ENCODE measurements around the gene HOXC11.

The HOXC11 gene

DNA sequence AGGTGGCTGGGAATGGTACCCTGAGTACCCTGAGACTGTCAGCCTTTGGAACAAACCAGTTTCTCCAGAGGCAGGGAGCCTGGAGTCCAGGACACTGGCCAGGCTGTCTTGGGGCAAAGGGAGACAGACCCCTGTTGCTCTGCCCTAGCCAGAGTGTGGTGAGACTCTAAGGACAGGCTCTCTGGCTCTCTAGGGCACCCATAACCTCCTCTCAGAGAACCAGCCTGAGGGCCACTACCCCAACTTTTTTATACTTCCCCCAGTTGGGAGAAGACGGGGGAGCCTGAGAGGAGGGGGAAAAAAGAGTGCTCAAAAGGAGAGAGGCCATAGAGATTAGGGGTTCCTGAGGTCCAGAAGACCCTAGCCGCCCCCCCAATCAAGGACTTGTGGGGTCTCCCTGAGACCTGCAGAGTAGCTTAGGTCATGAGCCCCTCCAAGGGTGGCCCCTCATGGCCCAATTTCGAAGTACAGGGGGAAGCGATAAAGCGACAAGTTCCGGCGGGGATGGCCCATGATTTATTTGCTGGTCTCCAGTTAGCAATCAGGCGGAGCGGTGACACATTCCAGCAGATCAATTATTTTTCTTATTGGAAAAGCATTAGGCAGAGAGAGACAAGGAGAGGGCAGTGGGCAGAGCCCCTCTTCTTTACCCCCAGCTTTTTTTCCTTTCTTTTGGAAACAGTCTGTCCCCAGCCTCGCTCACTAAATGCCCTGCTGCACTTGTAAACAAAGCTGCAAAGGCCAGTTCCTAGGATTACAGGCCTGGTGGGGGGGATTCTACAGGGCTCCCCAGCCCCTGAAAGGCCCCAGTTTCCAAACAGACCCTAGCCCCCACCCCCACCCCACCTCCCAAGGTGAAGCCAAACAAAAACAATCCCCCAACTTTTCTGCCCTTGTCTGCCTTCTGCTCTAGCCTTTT, 37.4 kb downstream of the HOXC11 start:
- TF ChIP-seq, protein P1, sequence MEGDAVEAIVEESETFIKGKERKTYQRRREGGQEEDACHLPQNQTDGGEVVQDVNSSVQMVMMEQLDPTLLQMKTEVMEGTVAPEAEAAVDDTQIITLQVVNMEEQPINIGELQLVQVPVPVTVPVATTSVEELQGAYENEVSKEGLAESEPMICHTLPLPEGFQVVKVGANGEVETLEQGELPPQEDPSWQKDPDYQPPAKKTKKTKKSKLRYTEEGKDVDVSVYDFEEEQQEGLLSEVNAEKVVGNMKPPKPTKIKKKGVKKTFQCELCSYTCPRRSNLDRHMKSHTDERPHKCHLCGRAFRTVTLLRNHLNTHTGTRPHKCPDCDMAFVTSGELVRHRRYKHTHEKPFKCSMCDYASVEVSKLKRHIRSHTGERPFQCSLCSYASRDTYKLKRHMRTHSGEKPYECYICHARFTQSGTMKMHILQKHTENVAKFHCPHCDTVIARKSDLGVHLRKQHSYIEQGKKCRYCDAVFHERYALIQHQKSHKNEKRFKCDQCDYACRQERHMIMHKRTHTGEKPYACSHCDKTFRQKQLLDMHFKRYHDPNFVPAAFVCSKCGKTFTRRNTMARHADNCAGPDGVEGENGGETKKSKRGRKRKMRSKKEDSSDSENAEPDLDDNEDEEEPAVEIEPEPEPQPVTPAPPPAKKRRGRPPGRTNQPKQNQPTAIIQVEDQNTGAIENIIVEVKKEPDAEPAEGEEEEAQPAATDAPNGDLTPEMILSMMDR (IDR thresholded peaks at IDR 0.05; ENCODE audit: low read depth, low read length, missing control alignments): no peak
- H3K4me3 ChIP-seq (replicated peaks; ENCODE audit: low read depth, low read length): peak overlapping the region; percentile 41
- DNase-seq (ENCODE audit: extremely low read depth, low read depth): no peak

DNA sequence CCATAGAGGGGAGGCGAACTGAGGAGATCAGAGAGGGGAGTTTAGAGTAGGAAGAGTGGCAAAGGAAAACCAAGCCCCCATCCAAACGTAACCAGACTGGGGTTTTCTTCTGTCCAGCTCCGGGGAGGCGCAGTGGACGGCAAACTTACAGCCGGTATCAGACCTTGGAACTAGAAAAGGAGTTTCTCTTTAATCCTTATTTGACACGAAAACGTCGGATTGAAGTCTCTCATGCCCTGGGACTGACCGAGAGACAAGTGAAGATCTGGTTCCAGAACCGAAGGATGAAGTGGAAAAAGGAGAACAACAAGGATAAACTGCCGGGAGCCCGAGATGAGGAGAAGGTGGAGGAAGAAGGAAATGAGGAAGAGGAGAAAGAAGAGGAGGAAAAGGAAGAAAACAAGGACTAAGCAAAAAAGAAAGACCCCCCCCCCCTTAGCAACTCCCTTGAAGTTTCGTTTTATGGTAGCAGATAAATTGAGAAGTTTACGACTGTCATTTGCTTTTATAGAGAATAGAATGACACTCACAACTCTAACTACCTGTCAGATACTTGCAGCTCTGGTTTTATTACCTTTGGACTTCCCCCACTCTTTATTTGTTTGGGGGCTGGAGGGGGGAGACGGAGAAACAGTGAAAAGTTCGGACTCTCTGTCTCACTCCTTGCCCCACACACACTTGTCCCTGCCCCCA, 38.2 kb downstream of the HOXC11 start:
- no peak overlapping the region for H3K4me3 ChIP-seq (replicated peaks; ENCODE audit: low read depth, low read length)
- no peak for DNase-seq (ENCODE audit: extremely low read depth, low read depth)
- TF ChIP-seq, protein P1 (IDR thresholded peaks at IDR 0.05; ENCODE audit: low read depth, low read length, missing control alignments): no peak

DNA sequence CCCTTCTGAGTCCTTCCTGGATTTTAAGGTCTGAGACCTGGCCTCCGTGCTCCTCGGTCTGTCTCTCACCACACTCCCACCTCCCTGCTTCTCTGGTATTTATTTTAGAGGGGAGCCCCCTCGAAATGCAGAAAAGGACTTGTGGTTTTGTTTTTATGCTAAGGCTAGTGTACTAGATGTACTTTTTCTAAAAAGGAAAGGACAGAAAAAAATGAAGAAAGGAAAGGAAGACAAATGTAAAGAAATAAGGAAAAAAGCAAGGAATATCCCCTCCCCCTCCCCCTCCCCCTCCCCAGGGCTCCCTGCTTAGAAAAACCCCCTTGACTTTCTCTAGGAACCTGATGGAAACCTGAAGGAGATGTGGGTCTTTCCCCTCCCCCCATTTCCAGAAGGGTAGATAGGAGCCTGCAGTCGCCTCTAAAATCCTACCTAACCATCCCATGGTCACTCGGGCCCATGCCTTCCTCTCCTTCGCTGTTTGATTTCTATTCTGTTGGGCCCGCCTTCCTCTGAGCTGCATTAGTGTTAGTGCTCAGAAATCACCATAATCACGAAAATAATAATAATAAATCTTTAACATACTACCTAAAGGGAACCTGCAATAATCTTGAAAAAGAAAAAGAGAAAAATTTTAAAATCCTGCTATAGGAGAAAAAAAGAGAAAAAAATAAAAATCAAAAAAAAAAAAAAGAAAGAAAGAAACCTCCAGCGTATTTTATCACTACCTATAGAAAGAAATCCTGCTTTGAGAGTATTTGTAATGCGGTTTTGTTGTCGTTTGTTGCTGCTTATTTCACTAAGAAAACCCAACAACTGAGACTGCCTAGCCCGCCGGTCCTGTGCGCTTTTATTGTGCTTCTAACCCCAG, 39.0 kb downstream of the HOXC11 start:
- TF ChIP-seq, protein P1 (IDR thresholded peaks at IDR 0.05; ENCODE audit: low read depth, low read length, missing control alignments): no peak
- no peak overlapping the region for H3K4me3 ChIP-seq (replicated peaks; ENCODE audit: low read depth, low read length)

DNA sequence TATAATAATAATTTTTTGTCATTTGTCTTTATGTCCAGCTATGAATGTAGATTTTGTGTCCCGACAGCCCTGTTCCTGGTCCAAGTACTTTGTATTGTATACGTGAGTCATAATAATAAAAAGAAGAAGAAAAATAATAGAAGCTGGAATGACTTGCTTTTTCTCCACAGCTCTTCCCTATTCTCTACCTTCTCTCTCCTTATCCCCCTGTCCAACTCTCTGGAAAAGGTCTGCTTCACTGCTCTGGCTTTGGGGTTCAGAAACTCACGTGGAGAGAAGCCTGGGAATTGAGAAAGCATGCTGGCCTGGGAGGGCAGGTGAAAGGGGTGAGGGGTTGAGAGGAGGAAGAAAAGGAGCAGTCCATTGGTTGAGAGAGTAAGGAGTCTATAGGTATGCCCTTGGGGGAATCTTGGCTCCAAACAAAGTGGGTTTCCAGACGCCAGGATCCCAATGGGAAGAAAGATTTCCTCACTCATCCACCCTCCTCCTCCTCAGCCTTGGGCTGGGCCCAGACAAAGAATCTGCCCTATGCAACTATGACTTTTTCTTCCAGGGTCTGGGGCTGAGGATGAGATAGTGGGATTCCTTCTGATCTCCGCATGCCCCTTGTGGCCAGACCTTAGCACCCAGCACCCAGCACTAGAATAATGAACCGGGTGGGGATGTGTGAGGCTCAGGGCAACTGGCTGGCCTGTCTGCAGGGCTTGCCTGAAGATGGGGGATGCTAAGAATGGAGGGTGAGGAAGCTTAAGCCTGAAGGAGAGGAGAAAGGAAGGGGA, 39.9 kb downstream of the HOXC11 start:
- DNase-seq (ENCODE audit: extremely low read depth, low read depth): no peak
- TF ChIP-seq, protein P1 (IDR thresholded peaks at IDR 0.05; ENCODE audit: low read depth, low read length, missing control alignments): no peak
- H3K4me3 ChIP-seq (replicated peaks; ENCODE audit: low read depth, low read length): no peak overlapping the region

More for the DNA sequence above, 39.0 kb downstream of the HOXC11 start:
- DNase-seq (ENCODE audit: extremely low read depth, low read depth): no peak

DNA sequence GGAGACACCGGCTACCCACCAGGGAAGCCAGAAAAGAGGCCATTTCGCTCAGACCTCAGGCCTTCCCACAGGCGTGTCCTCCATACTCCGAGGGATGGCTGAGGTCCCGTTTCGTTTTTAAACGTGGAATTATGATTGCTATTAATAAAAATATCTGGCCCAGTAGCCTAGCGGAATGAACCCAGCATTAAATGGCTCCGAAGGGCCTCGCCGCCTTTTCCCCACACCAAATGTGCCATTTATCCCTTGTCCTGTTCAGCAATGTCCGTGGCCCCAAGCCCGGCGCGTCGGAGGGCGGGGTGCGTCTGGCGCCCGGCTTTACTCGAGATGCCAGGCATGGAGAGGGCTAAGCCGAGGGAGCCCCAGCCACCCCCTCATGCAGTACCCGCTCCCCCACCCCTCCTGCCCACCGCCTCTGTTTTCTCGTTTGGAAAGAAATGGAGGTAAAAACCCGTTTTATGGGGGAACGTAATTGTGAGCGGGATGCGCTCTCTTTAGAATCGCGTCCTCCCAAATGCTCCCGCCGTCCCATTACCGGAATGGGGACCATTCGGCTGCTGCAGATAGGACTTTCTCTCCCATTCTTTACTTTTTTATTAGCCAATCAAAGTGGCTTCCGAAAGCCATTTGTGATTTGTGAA, 41.6 kb downstream of the HOXC11 start:
- no peak overlapping the region for H3K4me3 ChIP-seq (replicated peaks; ENCODE audit: low read depth, low read length)
- TF ChIP-seq, protein P1 (IDR thresholded peaks at IDR 0.05; ENCODE audit: low read depth, low read length, missing control alignments): no peak
- DNase-seq (ENCODE audit: extremely low read depth, low read depth): no peak
